ENCODE results near the gene PLXDC1.

Gene PLXDC1

DNA sequence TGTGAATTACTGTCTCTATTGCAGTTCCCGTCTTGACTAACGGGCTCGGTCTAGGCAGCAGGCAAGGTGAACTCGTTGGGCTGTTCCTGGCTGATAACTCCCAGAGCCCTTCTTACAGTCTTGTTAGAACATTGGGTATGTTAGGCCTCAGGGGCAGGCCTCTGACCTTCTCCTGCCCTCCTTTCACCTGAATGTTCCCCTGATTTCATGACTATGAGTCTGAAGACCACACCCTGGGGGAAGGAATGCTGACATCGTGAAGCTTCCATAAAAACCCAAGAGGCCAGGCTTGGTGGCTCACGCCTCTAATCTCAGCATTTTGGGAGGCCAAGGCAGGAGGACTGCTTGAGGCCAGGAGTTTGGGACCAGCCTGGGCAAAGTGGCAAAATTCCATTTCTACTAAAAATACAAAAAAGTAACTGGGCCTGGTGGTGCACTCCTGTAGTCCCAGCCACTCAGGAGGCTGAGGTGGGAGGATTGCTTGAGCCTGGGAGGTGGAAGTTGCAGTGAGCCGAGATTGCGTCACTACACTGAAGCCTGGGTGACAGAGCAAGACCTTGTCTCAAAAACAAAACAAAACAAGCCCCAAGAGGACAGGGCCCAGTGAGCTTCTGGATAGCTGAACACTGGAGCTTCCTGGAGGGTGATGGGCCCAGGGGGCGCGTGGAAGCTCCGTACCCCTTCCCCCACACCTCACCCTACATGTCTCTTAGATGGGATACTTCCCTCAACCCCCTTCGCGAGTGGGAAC, 136.5 kb downstream of the PLXDC1 start:
- TF ChIP-seq POLR2A (IDR thresholded peaks at IDR 0.05; ENCODE audit: low read length) (no peak), GATA1 (IDR thresholded peaks at IDR 0.05; ENCODE audit: low read depth, low read length) (no peak)
- DNase-seq, result peak in 1 of 2 experiments; percentile 22

DNA sequence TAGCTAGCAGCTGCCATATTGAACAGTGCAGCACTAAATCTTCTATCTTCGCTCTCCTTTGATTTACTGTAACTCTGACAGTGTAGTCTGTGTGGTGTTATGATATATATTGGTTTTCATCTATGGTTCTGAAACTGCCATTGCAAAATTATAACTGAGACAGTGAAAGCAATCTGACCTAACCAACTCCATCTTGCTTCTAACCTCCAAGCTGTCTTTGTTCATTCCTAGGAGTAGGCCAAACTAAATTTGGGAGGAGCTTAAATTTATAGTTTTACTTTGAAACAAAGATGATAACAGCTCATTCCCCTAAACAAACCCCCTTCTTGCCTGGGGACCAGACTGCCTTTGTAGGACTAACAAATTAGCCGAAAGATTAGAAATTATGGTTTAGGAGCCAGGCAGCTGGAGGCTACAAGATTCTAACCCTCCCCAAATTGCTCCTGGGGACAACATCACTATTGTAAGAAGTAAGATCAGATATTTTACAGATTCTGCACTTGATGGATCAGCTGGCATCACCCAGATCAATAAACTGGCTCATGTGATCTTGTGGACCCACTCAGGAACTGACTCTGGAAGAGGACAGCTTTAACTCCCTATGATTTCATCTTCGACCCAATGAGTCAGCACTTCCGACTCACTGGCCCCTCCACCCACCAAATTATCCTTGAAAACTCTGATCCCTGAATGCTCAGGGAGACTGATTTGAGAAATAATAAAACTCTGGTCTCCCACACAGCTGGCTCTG, 137.2 kb downstream of the PLXDC1 start:
- TF ChIP-seq GATA1 (IDR thresholded peaks at IDR 0.05; ENCODE audit: low read depth, low read length) (no peak), POLR2A (IDR thresholded peaks at IDR 0.05; ENCODE audit: low read length) (no peak)
- peak in 1 of 2 experiments; percentile 34 for DNase-seq

All from erythroblast (primary cell).